GM18861 (cell line): Measurements from ENCODE around the gene RASA4B.
"Not testable (repeated sequence)": the region's sequence is repeated elsewhere in the genome, so short reads cannot be mapped to it uniquely, and the experiment has no call there.

Experiments used
- ATAC-seq: cut with Tn5 transposase; IDR thresholded peaks from one replicate; pipeline ENCODE4 v1.9.1; 2021; ENCODE audit not compliant: unreplicated experiment

The RASA4B gene

GRCh38 chr7:102474736-102475435, 42.7 kb downstream of the RASA4B start:
- not testable (repeated sequence) for ATAC-seq

DNA sequence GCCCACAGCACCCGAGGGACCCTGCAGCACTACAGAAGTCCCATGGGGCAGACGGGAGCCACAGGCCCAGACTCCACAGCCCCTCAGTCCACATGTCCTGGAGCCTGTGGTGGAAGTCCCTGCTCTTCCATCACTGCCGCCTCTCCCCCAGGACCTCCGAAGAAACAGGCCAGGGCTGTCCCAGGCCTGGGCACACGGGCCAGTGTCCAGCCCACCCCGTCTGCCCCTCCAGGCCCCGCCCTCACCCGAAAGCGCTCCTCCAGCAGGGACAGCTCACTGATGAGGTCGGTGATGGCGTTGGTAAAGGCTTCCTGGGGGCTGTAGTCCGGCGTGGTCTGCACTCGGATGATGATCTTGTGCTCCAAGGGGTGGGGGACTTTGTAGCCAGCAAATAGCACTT, 43.5 kb downstream of the RASA4B start:
- ATAC-seq, result not testable (repeated sequence)

- ATAC-seq, result no peak
Observed at GRCh38 chr7:102473271-102473991, 44.1 kb downstream of the RASA4B start.

DNA sequence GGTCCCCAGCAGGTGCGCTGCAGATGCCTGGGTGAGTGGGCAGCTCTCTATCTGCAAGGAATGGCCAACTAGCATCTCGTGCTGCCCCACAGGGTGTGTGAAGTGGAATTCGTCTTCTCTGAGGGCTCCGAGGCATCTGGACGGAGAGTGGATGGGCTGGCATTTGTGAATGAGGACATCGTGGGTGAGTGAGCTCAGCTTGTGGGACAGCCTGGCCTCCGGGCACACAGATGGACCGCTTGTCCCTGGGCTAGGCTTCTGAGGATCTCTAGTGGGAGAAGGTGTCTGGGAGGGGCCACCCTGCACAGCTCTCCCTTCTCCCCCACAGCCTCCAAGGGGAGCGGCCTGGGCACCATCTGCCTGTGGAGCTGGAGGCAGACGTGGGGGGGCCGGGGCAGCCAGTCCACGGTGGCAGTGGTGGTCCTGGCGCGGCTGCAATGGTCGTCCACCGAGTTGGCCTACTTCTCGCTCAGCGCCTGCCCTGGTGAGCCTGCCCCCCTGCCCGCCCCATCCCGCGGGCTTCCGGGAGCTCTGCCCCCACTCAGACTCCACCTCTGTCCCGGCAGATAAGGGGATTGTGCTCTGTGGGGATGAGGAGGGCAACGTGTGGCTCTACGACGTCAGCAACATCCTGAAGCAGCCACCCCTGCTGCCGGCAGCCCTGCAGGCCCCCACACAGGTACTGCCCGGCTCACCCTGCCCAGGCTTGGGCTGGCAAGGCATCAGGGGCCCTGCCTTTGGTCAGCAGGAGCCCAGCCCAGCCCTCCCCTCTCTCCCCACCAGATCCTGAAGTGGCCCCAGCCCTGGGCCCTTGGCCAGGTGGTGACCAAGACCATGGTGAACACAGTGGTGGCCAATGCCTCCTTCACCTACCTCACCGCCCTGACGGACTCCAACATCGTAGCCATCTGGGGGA, 45.2 kb downstream of the RASA4B start:
- no peak for ATAC-seq

DNA sequence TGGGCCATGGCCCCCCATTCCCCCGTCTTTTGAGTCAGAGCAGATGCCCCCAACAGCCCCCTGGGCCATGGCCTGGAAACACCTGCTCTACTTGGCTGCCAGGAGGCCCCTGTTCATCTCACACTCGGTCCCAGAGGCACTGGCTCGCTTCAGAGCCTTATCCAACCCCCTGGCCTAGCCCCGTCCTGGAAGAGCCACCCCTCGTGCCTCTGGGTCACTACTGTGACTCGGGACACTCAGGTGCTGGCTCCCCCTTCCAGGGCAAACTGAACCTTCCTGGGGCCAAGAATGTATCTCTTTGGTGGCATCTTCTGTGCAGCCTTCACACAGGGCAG, 45.8 kb downstream of the RASA4B start:
- no peak for ATAC-seq

DNA sequence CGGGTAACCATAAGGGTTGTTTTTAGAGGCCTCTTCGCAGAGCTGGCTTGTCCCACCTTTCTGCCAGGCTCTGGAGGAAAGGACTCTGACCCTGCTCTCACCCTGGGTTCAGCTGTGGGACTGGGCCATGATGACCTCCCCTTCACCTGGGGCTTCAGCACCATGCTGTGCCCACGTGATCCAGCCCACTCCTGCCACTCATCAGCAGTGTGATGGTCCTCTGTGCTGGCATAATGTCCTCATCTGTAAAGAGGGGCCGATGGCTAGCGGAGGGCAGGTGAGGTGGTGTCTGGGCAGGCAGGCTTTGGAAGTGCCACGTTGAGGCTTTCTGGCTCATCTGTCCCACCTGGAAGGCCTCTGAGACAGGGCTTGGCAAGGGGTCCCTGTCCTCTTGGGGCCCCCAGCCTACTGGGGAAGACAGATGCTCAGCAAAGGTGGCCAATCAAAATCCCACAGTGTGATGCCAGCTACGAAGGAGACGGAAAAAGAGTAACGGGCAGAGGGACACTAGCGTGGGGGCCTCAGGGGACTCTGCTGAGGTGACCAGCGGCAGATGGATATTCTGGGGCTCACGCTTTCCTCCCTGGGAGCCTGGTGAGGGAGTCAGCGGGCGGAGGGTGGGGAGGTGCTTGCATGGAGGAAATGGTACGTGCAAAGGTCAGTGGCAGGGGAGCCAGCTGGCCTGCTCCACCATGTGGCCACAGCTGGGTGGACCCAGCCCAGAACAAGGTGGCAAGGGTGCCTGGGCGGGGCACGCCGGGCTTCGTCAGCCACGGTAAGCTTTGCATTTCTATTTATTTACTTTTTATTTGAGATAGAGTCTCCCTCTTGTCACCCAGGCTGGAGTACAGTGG, 47.4 kb downstream of the RASA4B start:
- ATAC-seq, result no peak

- ATAC-seq, result no peak
Observed at GRCh38 chr7:102469351-102469971, 48.1 kb downstream of the RASA4B start.

GRCh38 chr7:102468478-102469350, 48.9 kb downstream of the RASA4B start:
- ATAC-seq, result no peak

DNA sequence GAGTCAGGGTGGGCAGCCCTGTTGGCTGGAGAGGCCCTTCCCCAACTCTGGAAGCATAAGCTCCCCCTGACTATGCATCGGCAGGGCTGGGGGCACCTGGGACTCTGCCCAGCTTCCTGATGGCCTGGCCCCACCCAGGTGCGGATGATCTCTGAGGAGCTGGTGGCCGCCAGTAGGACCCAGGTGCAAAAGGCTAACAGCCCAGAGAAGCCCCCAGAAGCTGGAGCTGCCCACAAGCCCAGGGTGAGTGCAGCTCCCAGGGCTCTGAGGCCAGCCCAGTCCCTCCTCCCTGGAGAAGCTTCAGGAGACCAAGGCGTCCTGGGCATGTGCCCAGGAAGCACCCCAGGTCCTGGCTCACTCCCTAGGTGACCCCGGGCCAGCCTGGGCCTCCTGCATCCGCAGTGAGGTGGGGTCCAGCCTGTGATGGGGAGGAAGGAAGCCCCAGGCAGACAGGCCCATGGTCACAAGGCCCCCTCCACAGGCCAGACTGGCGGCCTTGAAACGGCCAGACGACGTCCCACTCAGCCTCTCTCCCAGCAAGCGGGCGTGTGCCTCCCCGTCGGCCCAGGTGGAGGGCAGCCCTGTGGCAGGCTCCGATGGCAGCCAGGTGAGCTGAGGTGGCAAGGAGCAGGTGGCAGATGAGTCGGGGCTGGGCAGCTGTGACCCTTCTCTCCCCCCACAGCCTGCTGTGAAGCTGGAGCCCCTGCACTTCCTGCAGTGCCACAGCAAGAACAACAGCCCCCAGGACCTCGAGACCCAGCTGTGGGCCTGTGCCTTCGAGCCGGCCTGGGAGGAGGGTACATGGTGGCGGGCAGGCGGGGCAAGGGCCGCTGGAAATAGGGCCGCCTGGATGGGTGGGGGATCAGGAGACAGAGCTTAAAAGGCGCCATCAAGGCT, 49.7 kb downstream of the RASA4B start:
- no peak for ATAC-seq

DNA sequence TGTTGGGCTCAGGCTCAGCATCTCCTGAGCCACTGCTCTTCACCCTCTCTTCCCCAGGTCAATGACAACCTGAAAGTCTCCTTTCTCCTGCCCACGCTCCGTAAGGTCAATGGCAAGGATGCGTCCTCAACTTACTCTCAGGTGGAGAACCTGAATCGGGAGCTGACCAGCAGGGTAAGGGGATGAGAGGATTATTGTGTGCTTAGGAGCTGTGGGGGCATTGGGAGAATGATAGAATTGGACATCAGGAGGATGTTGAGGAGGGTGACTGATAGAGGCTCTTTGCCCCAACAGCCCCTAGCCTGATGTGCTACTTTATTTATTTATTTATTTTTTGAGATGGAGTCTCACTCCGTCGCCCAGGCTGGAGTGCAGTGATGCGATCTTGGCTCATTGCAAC, 51.5 kb downstream of the RASA4B start:
- ATAC-seq, result no peak

GRCh38 chr7:102464577-102465280, 52.8 kb downstream of the RASA4B start, which contains the start of the genes ALKBH4 and LRWD1:
Gene ALKBH4 (minus strand): TSS chr7:102464863. CDS start chr7:102464836, 27 bp downstream.
Gene LRWD1 (plus strand): TSS chr7:102464984. CDS start chr7:102465081, 97 bp downstream.
- peak; percentile 90 for ATAC-seq

- no peak for ATAC-seq
Observed at GRCh38 chr7:102463841-102464576, 53.6 kb downstream of the RASA4B start.

DNA sequence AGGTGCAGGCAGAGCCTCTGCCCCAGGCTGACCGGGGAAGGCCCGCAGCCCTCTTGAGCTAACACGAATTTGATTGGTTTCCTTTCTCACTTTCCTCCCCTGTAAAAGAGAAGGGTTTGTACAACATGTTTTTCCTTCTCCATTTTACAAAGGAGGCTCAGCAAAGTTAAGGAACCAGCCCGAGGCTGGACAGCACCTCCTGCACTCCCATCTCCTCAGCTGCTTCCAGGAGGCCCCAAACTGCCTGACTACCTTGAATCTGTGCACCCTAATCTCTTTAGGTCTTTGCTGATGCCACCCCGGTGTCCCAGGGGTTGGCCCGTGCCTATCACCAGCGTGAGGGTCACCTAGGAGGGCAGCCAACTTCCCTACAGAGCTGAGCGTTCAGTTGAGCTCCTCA, 57.1 kb downstream of the RASA4B start:
- ATAC-seq, result no peak

- ATAC-seq, result no peak
Observed at GRCh38 chr7:102459221-102459844, 58.2 kb downstream of the RASA4B start.

DNA sequence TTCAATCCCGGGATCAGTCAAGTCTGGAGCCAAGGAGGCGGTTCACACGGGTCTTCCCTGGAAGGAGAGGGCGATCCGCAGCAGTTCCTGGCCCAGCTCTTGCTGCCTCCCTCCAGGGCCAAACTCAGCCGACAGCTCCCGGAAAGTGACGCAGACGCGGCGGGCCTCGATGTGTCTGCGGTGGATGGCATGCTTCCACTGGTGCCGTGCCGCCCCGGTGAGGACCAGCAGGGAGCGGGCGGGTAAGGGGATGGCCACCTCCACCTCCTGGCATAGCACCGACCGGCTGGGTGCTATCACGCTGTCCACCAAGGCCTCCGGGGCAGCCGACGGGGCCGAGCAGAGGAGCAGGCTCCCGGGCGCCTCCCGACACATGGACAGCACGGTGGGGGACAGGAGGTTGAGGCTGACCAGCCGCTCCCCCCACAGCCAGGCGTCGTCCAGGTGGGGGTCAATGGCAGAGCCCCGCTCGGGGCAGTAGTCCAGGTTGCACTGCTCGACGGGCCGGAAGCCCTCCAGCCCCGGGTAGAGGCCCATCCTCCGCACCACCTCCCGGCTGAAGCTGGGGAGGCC, 60.1 kb downstream of the RASA4B start:
- ATAC-seq, result no peak

GRCh38 chr7:102456327-102456726, 61.2 kb downstream of the RASA4B start:
- no peak for ATAC-seq
